ENCODE results near the gene RRBP1.

RRBP1 gene

GRCh38 chr20:17633221-17633849 lies 48.7 kb downstream of the RRBP1 start:
- DNase-seq: no peak

GRCh38 chr20:17631576-17632319 lies 50.3 kb downstream of the RRBP1 start:
- no peak for DNase-seq

- no peak for DNase-seq
Measured at GRCh38 chr20:17630806-17631195, 51.2 kb downstream of the RRBP1 start.

GRCh38 chr20:17630151-17630805 lies 51.8 kb downstream of the RRBP1 start:
- no peak for DNase-seq

- DNase-seq: no peak
Measured at GRCh38 chr20:17629678-17630089, 52.4 kb downstream of the RRBP1 start.

DNA sequence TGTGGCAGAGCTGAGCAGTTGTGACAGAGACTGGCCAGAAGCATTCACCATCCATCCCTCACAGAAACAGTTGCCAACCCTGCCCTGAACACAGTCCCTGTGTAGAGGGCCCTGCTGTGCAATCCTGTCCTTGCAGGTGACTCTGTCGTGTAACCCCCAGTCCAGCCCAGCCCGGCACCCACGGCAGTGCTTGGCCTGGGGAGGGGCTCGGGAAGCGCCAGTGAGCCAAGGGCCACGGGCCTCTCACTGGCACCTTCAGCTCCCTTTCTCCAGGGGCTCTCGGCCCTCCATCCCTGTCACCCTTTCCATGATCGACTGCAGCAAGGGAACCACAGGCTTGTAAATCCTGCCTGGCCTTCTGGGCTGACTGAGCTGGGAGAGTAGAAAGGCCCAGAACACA lies 53.0 kb downstream of the RRBP1 start:
- no peak for DNase-seq

- DNase-seq: no peak
Measured at GRCh38 chr20:17628101-17628841, 53.8 kb downstream of the RRBP1 start.

- DNase-seq: peak; percentile 33
Measured at GRCh38 chr20:17627101-17627955, 54.7 kb downstream of the RRBP1 start.

GRCh38 chr20:17626217-17627007 lies 55.6 kb downstream of the RRBP1 start:
- peak; percentile 39 for DNase-seq

DNA sequence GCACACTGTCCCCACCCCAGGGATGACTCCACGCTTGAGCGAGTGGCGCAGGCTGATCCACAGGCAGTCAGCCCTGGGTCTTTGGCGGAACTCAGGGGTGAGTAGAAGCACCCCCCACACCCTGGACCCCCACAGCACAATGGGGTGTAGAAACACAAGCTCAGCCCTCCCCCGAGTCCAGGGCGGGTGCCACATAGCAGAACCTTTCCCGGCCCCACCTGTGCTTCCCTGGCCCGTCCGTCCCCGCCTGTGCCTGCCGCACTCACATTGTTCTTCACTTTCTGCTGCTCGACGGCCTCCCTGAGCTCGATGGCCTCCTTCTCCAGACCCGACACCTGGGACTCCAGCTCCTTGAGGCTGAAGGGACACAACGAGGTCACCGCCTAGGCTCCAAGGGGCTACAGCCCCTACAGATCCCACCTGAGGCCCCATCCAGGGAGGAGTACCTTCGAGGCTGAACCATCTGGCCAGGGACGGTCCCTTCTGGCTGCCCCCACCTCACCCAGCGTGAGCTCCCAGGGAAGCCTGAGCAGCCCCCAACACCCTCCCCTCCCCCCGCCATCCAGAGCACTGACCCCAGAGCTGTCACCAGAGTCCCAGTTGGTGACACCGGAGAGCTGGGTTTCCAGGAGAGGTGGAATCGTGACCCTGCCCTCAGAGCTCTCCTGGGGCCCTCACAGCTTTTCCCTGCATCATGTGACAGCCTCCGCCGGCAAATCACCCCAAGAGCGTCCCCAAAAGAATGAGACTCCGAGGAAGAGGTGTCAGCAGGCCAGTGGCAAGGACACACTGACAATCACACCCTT lies 56.6 kb downstream of the RRBP1 start:
- peak; percentile 34 for DNase-seq

- peak; percentile 23 for DNase-seq
Measured at GRCh38 chr20:17624551-17625245, 57.3 kb downstream of the RRBP1 start.

DNA sequence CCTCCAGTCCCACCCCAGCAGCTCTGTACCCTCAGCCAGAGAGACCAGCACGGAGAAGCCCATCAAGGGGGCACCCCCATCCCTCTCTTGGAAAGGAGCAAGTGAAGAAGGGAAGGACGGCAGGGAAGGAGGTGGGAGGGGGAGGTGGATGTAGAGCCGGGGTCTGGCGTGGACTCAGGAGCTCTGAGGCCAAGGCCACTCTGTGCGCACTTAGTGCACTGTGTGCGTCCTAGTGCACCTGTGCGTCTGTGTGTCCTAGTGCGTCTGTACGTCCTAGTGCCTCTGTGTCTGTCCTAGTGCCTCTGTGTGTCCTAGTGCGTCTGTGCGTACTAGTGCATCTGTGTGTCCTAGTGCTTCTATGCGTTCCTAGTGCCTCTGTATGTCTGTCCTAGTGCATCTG lies 58.0 kb downstream of the RRBP1 start:
- peak; percentile 15 for DNase-seq

DNA sequence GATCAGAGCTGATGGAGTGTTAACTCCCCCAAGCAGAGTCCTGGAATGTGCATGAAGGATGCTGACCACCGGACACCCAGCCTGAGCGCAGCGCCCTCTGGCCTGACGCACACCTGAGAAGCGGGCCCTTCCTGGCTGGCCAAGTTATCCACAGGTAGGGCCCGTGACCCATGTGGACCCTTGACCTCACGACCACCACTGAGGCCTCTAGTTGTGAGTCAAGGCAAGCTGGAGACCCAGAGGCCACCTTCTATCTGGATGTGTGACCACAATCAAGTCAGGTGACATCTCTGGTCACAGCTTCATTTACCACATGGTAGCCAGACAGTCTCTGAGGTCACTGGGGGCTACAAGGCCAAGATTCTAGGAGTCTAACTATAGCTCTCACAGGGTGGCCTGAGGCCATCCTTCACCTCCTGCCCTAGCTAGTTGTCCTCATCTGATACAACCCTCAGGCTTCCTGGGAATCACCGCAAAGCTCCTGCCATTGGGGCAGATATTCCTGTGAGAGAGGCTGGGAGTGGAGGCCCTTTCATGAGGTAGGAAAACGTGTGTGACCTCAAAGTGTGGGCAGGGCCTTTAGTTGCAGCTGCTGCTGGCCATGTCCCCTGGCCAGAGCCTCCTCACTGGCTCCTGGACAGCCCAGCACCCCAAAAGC lies 59.1 kb downstream of the RRBP1 start:
- DNase-seq: peak; percentile 21

DNA sequence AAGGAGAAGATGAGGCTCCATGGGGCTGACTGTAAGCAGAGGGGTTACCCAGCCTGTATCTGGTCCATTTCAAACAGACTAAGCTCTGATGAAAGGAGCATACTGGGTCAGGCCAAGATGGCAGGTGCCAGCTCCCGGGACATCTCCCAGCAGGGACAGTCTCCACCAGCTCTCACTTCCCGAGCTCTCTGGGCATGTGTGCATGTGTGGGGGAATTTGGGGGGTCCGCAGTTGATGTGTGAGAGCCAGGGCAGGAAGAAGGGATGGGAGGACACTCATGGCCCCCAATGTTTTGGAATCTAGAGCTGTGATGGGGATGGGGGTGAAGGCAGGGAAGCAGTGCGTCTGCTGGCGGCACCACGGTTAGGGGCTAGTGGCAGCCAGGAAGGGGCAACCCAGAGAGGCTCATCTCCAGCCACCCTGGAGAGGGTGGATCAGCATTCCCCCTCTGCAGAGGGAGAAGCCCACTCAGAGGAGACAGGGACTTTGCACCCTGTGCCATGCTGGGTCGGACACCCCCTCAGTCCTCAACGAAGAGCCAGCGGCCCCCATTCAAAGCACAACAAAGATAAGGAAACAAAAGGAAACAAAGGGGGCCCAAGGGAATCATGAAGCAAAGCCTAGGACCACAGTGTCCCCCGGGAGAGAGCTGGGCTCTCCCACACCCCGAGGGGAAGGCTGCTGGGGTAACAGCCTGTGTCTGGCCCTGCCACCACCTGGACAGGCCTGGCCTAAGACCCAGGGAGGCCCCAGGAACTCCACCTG lies 59.8 kb downstream of the RRBP1 start:
- DNase-seq: no peak

- DNase-seq: peak; percentile 23
Measured at GRCh38 chr20:17621229-17621968, 60.6 kb downstream of the RRBP1 start.

GRCh38 chr20:17620371-17621228 lies 61.4 kb downstream of the RRBP1 start:
- DNase-seq: peak; percentile 17
